ENCODE measurements around the gene DDOST.

DNA sequence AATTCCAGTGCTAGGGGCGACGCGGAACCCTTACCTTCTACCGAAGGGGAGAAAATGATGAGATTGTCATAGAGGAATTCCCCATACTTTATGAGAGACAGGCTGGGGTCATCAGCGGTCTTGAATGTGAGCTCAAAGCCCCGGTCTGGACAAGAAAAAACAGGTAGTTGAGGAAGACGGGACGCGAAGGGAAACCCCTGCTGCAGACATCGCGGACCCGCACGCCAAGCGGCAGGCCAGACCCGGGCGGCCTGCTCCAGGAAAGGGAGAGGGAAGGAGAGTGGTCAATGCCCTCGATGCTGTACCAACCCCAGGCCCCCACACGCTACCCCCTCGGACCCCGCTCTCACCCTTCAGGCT is 342 bp downstream of the DDOST start:
- no peak for TF ChIP-seq TAF1 (IDR thresholded peaks at IDR 0.05; ENCODE audit: low read depth)
- TF ChIP-seq, protein P1, sequence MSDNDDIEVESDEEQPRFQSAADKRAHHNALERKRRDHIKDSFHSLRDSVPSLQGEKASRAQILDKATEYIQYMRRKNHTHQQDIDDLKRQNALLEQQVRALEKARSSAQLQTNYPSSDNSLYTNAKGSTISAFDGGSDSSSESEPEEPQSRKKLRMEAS (IDR thresholded peaks at IDR 0.05) = no peak
- no peak for TF ChIP-seq YY1 (IDR thresholded peaks at IDR 0.05; ENCODE audit: low read depth)
- TF ChIP-seq EP300 (IDR thresholded peaks at IDR 0.05; ENCODE audit: borderline replicate concordance) = no peak
- TF ChIP-seq CREB1 (IDR thresholded peaks at IDR 0.05; ENCODE audit: low read depth) = no peak
- no peak for TF ChIP-seq ZBTB7A (IDR thresholded peaks at IDR 0.05; ENCODE audit: low read depth)
- no peak for TF ChIP-seq RAD21 (IDR thresholded peaks at IDR 0.05; ENCODE audit: low read depth)
- TF ChIP-seq, protein P2, sequence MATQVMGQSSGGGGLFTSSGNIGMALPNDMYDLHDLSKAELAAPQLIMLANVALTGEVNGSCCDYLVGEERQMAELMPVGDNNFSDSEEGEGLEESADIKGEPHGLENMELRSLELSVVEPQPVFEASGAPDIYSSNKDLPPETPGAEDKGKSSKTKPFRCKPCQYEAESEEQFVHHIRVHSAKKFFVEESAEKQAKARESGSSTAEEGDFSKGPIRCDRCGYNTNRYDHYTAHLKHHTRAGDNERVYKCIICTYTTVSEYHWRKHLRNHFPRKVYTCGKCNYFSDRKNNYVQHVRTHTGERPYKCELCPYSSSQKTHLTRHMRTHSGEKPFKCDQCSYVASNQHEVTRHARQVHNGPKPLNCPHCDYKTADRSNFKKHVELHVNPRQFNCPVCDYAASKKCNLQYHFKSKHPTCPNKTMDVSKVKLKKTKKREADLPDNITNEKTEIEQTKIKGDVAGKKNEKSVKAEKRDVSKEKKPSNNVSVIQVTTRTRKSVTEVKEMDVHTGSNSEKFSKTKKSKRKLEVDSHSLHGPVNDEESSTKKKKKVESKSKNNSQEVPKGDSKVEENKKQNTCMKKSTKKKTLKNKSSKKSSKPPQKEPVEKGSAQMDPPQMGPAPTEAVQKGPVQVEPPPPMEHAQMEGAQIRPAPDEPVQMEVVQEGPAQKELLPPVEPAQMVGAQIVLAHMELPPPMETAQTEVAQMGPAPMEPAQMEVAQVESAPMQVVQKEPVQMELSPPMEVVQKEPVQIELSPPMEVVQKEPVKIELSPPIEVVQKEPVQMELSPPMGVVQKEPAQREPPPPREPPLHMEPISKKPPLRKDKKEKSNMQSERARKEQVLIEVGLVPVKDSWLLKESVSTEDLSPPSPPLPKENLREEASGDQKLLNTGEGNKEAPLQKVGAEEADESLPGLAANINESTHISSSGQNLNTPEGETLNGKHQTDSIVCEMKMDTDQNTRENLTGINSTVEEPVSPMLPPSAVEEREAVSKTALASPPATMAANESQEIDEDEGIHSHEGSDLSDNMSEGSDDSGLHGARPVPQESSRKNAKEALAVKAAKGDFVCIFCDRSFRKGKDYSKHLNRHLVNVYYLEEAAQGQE (IDR thresholded peaks at IDR 0.05; ENCODE audit: low read depth) = no peak
- TF ChIP-seq, protein P3, sequence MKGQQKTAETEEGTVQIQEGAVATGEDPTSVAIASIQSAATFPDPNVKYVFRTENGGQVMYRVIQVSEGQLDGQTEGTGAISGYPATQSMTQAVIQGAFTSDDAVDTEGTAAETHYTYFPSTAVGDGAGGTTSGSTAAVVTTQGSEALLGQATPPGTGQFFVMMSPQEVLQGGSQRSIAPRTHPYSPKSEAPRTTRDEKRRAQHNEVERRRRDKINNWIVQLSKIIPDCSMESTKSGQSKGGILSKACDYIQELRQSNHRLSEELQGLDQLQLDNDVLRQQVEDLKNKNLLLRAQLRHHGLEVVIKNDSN (IDR thresholded peaks at IDR 0.05) = no peak
- TF ChIP-seq EGR1 (IDR thresholded peaks at IDR 0.05) = no peak
- no peak for TF ChIP-seq TCF12 (IDR thresholded peaks at IDR 0.05; ENCODE audit: low read depth)

Data from Ishikawa (cell line).